Posterior cingulate gyrus (tissue), 11 donors: ENCODE measurements around the gene LRP1.
A peak's percentile ranks its signal among the peaks of the same experiment; 100 is the strongest.

ENCODE experiments used
- DNase-seq, 10 donors: peaks; one replicate each; pipeline versions ENCODE4 v3.0.0 to v3.0.0-alpha.2; 2020 to 2021; ENCODE audit warnings: mixed read lengths in 3 of 10
- intact Hi-C: fragments of 100-400 bp; cut with DNase I; formaldehyde crosslinking; loops from one replicate; pipeline ENCODE4 v1.15.1; 2023

Gene LRP1

DNA sequence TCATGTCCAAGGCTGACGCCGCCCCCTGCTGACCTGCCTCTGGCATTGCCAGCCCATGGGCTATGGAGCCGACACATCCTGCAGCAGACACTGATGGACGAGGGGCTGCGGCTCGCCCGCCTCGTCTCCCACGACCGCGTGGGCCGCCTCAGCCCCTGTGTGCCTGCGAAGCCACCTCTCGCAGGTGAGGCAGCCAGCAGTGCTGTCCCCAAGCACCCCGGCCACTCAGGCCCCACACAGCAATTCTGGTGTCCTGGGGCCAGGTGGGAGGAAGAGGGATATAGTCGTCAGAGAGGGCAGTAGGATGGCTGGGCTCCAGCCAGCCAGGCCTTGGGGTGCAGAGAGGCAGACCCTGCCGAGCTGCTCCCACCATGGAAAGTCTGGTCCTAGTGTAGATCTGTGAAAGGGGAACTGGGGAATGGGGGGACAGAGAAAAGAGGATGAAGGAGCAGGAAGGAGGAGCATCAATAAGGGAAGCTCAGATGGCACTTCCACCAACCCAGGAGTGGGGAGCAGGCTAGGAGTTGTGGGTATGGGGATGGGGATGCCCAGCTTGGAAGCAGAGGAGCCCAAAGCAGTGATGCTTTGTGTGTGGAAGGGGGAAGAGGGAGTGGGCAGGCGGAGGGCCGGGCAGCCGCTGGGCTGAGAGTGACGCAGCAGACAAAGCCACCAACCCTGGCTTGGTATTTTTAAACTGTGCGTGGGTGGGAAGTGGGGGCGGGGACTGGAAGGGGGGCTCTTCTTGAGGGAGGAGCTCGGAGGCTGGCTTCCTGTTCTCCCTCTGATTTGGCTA is 34.7 kb upstream of the LRP1 start:
- intact Hi-C loops: no loop called here
- DNase-seq: peak in 8 of 10 donors; percentile 29 to 96 (median 70)

DNA sequence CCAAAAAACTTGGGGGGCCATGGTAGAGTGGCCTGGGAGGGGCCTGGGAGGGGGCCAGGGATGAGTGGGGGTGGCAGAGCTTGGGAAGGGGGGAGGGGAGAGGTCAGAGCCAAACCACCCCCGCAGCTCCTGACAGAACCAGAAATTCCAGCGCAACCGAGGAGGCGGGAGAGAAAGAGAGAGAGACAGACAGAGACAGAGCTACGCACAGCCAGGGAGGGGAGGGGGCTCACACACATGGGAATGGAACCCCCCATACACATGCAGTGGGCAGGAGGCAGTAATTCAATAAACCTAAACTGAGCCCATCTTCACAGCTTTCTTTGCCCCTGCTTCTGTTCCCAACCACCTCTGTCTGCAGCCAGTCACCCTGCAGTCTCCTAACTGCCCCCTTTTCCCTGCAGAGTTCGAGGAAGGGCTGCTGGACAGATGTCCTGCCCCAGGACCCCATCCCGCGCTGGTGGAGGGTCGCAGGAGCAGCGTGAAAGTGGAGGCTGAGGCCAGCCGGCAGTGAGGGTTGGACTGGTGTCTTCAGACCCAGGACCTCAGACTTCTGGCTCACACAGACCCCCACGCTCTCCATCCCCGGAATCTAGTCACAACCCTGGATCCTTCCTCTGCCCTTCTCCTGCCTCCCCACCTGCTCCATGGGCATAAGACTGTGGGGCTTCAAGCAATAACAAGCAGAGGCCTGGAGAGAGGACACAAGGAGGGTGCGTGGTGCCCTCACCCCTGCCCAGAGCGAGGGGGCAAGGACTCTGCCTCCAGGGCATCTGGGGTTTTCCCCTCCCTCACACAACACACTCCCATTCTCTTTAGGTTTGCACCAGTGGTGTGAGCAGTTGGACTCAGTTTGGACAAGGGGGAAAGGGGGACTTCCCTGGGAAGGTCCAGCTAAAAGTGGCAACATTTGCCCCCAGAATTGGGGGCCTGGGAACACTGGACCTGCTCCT is 33.8 kb upstream of the LRP1 start:
- intact Hi-C loops: no loop called here
- DNase-seq: peak in 2 of 10 donors; percentile 68 to 78

DNA sequence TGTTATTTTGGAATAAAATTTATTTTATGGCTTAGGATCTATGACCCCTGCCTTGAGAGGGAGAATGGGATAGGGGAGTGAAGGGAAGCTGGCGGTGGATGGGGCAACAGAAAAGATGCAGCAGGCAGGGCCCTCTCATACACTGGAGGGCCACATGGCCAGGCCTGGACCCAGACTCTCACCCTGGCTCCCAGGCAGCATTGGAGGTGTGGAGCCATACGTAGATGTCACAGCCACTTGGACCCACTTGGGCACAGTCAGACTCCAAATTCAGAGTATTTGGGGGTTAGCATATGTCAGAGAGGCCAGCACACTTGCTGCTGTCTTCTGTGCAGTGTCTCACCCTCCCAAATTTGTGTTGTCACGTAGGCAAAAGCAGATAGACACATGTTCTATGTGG is 32.8 kb upstream of the LRP1 start:
- intact Hi-C loops: no loop called here
- peak in 2 of 10 donors; percentile 36 to 53 for DNase-seq

DNA sequence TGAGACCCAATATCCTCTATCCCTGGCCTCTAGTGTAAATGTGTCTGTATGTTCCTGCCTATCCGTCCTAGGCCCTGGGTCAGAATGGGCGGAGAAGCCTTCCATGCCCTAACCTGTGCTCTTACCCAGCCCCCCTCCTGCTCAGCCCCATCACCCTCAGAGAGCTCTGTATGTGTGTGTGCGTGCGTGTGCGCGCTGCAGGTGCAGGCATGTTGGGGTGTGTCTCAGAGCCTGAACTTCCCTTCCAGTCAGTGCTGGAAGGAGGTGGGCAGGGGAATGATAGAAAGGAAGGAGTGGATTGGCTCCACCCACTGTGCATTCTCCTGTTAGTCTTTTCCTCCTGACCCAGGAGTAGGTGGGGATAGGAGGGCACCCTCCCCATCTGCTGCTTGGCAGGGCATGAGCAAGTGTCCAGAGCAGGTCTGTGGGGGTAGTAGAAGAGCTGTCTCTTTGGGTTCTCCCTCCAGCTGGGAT is 32.1 kb upstream of the LRP1 start:
- intact Hi-C loops: no loop called here
- DNase-seq: peak in 1 of 10 donors; percentile 73

DNA sequence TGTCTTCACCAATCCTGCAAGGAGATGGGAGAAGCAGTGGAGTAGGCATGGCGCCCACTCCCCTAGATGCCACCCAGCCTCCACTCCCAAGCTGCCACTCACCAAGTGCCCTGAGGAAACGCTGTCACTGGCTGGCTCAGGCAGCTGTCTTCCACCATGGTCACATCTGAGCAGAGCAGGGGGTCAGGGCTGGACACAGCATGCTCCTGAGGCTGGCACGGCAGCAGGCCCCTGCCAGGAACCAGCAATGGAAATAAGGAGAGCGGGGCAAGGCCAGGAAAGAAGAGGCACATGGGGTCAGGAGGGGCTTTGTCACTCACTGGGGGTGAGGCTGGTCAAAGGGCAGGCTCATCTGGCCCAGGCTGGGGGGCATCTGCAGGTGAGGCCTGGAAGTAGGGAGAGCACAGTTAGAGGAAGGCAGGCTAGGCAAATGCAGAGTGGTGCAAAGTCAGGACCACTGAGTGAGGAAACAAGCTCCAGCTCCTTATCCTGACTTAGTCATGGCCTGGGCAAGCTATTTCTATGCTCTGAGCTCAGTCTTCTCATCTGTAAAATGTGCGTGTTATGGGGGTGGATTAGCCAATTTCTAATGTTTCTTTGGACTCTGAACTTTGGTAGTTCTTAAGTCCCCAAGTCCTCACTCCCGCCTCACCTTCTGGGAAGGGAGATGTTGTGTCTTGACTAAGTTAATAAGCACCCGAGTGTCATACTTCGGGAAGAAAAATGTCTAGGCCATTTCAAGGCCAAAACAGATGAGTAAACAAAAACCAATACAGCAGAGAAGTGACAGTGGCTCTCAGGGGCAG is 31.3 kb upstream of the LRP1 start:
- intact Hi-C loops: no loop called here

DNA sequence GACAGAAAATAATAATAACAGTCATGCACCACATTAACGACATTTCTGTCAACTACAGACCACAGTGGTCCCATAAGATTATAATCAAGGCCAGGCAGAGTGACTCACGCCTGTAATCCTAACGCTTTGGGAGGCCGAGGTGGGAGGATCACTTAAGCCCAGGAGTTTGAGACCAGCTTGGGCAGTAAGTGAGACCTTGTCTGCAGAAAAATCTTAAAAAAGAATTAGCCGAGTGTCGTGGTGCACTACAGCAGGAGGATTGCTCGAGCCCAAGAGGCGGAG is 30.8 kb upstream of the LRP1 start:
- intact Hi-C loops: no loop called here
- peak in 1 of 10 donors; percentile 22 for DNase-seq

More for the DNA sequence above, 31.3 kb upstream of the LRP1 start:
- peak in 1 of 10 donors; percentile 51 for DNase-seq

DNA sequence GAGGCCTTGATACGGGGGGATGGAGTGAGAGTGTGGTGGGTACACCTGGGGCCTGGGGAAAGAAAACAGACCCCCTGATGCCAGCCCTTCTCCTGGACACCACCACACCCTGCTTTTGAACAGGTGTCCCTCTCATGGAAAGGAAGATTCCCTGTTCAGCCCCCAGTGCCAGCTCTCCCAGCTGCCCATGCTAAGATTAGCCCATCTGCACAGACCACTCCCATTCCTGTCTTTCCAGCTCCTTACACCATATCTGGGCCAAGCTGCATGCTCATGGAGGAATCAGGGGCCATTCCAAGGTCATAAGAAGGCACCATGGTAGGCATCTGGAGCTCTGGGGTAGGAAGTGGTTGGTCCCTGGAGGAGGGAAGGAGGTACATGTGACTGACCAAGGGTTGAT is 29.7 kb upstream of the LRP1 start:
- DNase-seq: peak in 1 of 10 donors; percentile 29
- intact Hi-C loops: no loop called here

DNA sequence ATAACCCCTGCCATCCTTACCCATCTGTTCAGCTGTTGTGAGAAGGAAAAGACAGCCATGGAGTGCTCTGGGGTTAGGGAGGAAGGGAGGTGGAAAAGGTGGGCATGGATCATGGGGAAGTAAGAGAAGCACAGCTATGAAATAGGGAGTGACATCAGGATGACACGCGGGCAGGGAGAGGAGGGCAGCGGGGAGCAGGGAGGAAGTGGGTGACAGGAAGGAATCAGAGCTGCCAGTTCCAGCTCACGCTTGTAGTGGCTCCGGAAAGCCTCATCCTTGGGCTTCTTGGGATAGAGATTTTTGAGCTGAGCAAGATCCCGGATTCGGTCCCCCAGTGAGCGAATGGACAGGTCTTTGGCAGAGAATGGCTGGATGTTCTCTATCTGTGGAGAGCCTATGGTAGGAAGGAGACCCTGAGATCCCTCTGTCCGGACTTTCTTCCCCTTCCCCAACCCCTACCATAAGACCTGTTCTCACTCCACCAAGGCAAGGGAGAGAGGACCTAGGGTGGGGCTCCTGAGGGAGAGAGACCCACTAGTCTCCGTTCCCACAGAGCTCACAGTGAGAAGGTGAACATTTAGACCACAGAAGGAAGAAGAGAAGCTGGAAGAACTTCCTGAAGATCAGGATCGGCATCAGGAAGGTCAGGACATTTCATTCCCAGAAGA is 29.1 kb upstream of the LRP1 start:
- intact Hi-C loops: no loop called here

DNA sequence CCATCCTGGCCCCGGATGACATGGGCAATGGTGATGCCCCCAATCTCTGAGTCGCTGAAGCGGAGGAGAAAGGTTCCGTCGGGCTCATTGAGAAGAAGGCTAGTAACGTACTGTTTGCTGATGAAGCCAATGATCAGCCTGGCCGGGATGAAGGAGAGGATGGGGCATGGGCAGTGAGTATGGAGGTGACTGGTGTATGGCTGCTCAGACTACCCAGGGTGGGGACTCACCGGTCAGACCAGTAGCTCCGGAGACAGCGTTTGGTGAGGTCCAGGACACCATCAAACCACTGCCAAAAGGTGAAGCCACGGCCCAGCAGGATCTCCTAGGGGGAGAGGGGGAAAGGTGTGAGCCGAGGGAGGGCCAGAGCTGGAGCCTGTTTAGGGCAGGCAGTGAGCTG is 28.5 kb upstream of the LRP1 start:
- peak in 1 of 10 donors; percentile 70 for DNase-seq
- intact Hi-C loops: no loop called here

More for the DNA sequence above, 29.1 kb upstream of the LRP1 start:
- DNase-seq: peak in 1 of 10 donors; percentile 56

DNA sequence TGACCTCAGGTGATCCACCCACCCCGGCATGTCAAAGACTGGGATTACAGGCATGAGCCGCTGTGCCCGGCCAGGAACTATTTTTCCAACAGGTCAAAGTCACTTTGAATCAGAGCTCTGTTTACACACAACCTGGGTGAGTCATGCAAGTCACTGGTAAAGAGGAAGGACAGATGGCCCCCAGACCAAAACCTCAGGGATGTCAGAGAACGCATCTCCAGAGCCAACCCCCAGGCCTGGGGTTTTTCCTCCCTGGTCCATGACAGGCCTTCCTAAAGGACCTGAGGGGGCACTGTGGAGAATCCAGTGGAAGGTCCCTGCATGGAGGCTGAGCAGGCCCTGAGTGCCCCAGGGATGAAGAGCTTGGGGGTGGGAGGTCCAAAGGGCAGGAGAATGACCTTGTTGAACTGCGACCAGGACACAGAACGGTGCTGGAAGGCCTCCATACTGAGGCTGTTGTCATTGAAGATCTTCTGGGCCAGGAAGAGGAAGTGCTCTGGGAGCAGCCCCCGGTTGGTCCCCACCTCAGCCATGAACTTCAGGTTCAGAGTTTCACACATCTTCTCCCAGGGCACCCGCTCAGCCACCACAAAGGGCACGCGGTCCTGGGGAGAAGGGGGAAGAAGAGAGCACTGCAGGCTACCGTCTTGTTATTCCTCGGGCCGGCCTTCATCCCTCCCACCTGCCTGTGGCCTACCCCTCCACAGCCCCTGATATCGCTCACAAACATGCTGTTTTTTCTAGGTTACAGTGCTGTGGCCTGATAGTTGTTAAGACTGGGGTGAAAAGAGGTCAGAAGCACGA is 26.2 kb upstream of the LRP1 start:
- peak in 1 of 10 donors; percentile 42 for DNase-seq
- intact Hi-C loops: no loop called here

DNA sequence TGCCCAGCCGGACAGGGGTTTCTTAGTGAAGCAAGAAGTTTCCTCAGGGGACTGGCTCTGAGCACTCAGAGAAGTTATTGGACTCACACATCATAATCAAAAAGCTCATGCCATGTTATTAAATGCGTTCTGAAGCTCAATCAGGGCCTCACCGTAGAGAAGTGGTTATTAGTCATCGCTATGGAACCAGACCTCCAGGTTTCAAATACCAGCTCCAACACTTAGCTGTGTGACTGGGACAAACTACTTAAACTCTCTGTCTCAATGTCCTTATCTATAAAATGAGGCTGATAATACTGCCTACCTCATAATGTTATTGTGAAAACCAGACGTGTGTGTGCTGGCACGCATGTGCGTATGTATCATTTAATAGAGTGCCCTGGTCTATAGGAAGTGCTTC is 24.4 kb upstream of the LRP1 start:
- intact Hi-C loops: no loop called here
- DNase-seq: no peak

DNA sequence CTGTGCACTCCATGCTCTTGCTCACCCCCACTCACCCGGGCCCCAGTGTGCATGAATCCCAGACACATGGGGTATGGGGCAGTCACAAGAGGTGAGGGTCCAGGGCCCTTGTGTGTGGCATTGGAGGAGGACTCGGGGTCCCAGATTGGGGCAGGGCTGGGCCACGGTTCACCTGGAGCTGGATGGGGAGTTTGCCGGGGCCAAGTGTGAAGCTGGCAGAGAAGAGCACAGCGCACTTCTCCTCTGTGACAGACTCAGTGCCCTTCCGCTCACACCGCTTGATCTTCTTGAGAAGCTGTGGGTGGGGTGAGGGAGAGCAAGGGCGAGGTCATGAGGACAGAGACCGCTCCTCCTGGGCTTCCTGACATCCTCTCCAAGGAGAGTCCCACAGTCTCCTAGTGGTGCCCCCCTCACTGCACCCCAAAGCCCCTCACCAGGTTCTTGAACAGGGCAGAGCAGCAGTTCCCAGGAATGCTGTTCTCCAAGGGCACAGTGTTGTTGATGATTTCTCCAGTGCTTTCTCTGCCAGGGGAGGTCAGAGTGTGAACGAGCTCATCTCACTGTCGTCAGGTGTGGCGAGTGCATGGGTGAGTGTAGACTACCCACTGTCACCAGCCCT is 23.9 kb upstream of the LRP1 start:
- DNase-seq: peak in 1 of 10 donors; percentile 58
- intact Hi-C loops: no loop called here

DNA sequence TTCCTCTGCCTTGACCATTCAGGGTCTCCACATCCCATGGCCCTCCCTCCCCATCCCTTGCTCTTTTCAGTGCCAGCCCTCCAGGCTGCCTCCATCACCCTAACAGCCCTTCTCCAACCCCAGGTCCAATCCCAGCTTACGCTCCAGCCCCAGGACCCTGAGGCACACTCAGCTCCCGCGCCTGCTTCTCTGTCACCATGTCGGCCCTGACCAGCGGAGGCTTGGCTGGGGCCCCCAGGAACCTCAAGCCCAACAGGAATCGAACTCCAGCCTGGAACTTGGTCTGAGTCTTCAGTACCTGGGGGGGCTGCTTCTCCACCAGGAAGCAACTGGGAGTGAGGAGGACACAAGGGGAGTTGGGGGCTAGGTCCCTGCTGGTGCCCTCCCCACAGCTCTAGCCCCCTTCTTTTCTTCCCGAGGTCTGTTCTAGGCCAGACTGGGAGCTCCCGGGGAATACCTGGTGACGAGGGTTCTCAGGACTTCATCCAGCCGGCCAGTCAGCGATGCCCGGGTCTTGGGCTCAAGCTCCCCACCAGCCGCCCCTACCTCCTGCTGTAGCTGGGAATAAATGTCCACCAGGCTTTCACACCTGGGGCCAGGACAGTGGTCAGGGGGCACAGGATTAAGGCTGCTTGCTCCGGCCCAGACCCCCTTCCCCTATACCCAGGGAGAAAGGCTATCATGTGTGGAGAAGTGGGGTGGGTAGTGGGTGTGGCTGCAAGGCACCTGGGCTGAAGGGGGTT is 23.1 kb upstream of the LRP1 start:
- intact Hi-C loops: no loop called here
- DNase-seq: peak in 1 of 10 donors; percentile 46

DNA sequence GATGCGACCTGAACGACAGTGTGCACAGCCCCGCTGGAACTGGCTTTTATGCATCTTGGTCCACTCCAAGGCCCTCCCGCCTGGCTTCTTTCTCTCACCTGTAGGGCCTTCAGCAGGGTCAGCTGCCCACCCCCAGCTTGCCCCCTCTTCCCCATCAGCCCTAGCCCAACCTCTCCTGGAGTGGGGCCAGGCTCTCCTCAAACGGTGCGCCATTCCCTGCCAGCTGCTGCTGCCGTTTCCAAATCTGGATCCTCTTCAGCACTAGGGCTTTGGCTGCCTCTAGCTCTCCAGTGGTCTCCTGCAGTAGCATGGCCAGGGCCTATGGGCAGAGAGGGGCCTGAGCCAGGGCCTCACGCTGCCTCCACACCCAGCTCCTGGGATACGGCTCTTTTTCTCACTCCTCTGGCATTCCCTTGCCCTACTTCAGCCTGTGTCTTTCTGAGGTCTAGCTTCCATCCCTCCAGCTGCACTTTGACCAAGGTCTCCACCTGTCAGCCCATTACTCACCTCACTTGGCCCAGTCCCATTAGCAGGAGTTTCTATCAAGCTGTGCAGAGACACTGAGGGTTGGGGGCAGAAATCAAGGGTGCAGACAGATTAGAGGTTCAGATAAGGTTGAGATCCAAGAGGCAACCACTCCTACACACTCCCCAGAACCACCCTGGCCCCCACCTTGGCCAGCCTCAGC is 22.1 kb upstream of the LRP1 start:
- intact Hi-C loops: no loop called here
- DNase-seq: peak in 1 of 10 donors; percentile 71

DNA sequence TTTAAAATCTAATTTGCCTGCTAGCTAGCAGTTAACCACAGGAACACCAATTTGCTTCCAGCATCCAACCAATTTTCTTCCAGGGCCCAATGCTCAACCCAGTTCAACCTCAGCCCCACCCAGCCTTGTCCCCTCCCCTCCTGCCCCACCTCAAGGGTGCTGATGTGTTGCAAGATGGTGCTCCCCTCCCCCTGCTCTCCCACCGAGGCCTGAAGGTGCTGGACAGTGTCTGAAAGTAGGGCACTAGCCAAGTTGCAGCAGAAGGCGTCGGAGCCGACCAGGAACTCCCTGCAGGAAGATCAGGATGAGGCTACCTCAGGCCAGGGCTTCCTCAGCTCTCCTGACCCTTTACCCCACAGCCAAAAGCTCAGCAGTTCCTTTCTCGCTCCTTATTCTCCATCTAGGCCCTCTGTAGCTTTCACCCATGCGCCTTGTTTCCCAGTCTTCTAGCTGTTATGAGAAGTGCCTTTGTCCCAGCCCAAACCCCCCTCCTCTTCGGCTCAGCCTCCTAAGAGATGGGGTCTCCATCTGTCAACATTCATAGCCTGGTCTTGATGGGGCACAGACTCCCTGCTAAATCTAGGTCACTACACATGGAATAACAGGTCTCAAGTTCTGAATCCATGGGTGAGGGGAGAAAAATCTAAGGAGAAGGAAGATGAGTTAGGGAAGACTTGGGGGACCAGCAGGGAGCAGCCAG is 20.7 kb upstream of the LRP1 start:
- intact Hi-C loops: no loop called here
- DNase-seq: peak in 1 of 10 donors; percentile 49

DNA sequence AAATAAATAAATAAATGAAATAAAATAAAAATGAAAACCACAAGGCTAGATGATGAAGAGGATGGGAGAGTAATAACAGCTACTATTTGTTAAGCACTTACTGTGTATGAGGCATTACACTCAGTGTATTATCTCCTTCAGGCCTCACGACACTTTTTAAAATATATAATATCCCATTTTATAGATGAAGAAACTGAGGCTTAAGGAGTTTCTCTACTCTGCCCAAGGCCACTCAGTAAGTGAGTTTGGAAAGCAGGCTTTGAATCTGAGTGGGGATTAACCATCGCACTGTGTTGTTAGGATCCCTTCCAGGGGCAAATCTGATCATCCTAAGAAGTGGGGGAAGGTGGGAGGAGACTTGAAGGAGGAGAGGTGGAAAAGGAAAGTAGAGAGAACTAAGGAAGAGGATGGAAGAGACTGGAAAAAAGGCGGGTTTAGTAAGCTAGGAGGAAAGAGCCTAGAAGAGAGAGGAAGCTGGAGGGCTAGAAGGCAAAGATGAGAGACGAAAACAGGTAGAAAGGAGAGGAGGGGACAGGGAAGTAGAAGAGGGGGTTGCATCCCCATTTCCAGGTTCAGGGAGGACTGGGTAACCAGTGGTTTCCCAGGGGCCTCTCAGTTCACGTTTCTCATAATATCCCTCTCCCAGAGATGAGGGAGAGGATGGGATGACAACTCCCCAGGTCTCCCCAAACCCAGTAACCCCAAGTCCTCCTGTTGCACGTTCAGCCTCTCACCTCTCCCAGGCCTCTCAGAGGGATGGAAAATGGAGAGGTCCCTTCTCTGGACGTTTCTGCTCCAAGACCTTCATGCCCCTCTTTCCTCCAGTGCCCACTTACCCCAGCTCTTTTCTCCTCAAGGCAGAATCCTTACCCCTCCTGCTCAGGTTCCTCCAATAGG is 18.8 kb upstream of the LRP1 start:
- no peak for DNase-seq
- intact Hi-C loops: no loop called here
